Gastroesophageal sphincter (tissue), 4 donors: Measurements from ENCODE around the gene NCOR1. TPM values are rescaled to one million over a fixed set of nuclear protein-coding genes. Genes with fewer than 3 reads are reported as not detected.

Experiments used
- ATAC-seq: fragments of 150-250 bp; one replicate; pipeline ENCODE4 v1.9.1; 2016; ENCODE audit warnings: mild to moderate bottlenecking, moderate library complexity
- H3K27ac ChIP-seq, 4 donors: fragments of 200-600 bp; sonication (generic) in 3 of 4; 1 replicate in 3 of 4; 2 replicates in 1 of 4; pipeline ENCODE4 v1.5.1; 2016 to 2019
- H3K27me3 ChIP-seq: fragments of 200-600 bp; sonication (generic); one replicate; pipeline ENCODE4 v1.5.1; 2019
- H3K36me3 ChIP-seq, 2 donors: fragments of 200-600 bp; sonication (generic); one replicate each; pipeline ENCODE4 v1.5.1; 2019; ENCODE audit warnings: control low read depth in 1 of 2
- H3K4me1 ChIP-seq, 3 donors: fragments of 200-600 bp; sonication (generic); 1 replicate in 2 of 3; 2 replicates in 1 of 3; pipeline ENCODE4 v1.5.1; 2016 to 2019; ENCODE audit warnings: control low read depth in 2 of 3
- H3K4me3 ChIP-seq, 2 donors: fragments of 200-600 bp; sonication (generic); one replicate each; pipeline ENCODE4 v1.5.1; 2019; ENCODE audit warnings: mild to moderate bottlenecking in 1 of 2, moderate library complexity in 1 of 2
- H3K9me3 ChIP-seq, 3 donors: fragments of 200-600 bp; sonication (generic); one replicate each; pipeline ENCODE4 v1.5.1; 2017 to 2019; ENCODE audit warnings: control low read depth in 2 of 3
- CTCF ChIP-seq, 4 experiments: fragments of 200-600 bp in 2 of 4; fragments of 450-650 bp in 2 of 4; sonication (generic) in 1 of 4; IDR thresholded peaks; one replicate each; pipeline ENCODE4 v1.5.1; 2017 to 2019; ENCODE audit warnings: antibody characterized with exemption in 4 of 4, mild to moderate bottlenecking in 2 of 4, moderate library complexity in 2 of 4
- EP300 ChIP-seq: sonication (generic); formaldehyde crosslinking; IDR thresholded peaks from one replicate; pipeline ENCODE4 v1.6.1; 2017; ENCODE audit warnings: antibody characterized with exemption, mild to moderate bottlenecking
- POLR2A ChIP-seq, 2 donors: fragments of 450-650 bp; IDR thresholded peaks; one replicate each; pipeline ENCODE4 v1.6.1; 2017; ENCODE audit warnings: antibody characterized with exemption in 2 of 2, mild to moderate bottlenecking in 2 of 2, moderate library complexity in 1 of 2
- POLR2AphosphoS5 ChIP-seq: sonication (generic); formaldehyde crosslinking; IDR thresholded peaks from one replicate; pipeline ENCODE4 v1.6.1; 2017; ENCODE audit warnings: antibody characterized with exemption
- WGBS, 2 donors: methylation state at CpG; one replicate each; pipeline ENCODE4 v1.1.5; 2018; ENCODE audit warnings: low coverage in 1 of 2; 5-methylcytosine and 5-hydroxymethylcytosine counted together
- total RNA-seq, 4 donors: library from RNA; depleted of rRNA; stranded (reverse); fragments of >200 nt; gene quantifications; one replicate each; pipeline ENCODE4 v1.1.0, GENCODE V29; 2016

NCOR1 gene
- total RNA-seq, 4 donors from 2014 or later, result 76.3 to 160 (median 108) TPM

- WGBS, 2 donors, result 95 to 96% methylated on average over 3 to 7 of the region's 7 CpGs
- H3K27me3 ChIP-seq, result no peaks in the 10 kb centered on the region
- no peaks in the 10 kb centered on the region for H3K9me3 ChIP-seq
- no peaks in the 10 kb centered on the region for H3K36me3 ChIP-seq
- H3K27ac ChIP-seq, result no peak overlapping the region
- no peak overlapping the region for H3K4me3 ChIP-seq
- peaks cover 0 to 4% (median 0%) of the 10 kb centered on the region in 3 donors for H3K4me1 ChIP-seq
- no peak for ATAC-seq
- TF ChIP-seq POLR2A (IDR thresholded peaks at IDR 0.05), result no peak
- no peak for TF ChIP-seq POLR2AphosphoS5
- no peak for TF ChIP-seq CTCF (IDR thresholded peaks at IDR 0.05)
- no peak for TF ChIP-seq EP300
These were observed 32.3 kb upstream of the NCOR1 start for GRCh38 chr17:16247586-16247984.

GRCh38 chr17:16243801-16244567 lies 28.6 kb upstream of the NCOR1 start:
- TF ChIP-seq POLR2A (IDR thresholded peaks at IDR 0.05) (no peak), EP300 (no peak), POLR2AphosphoS5 (no peak), CTCF (IDR thresholded peaks at IDR 0.05) (no peak)
- WGBS, 2 donors, result 84 to 85% methylated on average over 6 to 9 of the region's 9 CpGs
- Histone ChIP-seq H3K27ac (no peak overlapping the region), H3K36me3 (no peaks in the 10 kb centered on the region), H3K9me3 (no peaks in the 10 kb centered on the region), H3K27me3 (no peaks in the 10 kb centered on the region), H3K4me3 (no peak overlapping the region), H3K4me1 (peaks cover 0 to 4% (median 0%) of the 10 kb centered on the region in 3 donors)
- no peak for ATAC-seq

GRCh38 chr17:16243385-16243784 lies 28.1 kb upstream of the NCOR1 start:
- WGBS, 2 donors, result 79 to 86% methylated on average over 5 of the region's 5 CpGs
- no peak for ATAC-seq

GRCh38 chr17:16241906-16242399 lies 26.6 kb upstream of the NCOR1 start:
- no peak overlapping the region for H3K4me3 ChIP-seq
- no peaks in the 10 kb centered on the region for H3K27me3 ChIP-seq
- H3K36me3 ChIP-seq, result peaks cover 0 to 5% of the 10 kb centered on the region in 2 donors
- H3K27ac ChIP-seq, result no peak overlapping the region
- TF ChIP-seq POLR2AphosphoS5 (no peak), POLR2A (IDR thresholded peaks at IDR 0.05) (no peak), CTCF (IDR thresholded peaks at IDR 0.05) (no peak), EP300 (no peak)
- no peak for ATAC-seq
- H3K4me1 ChIP-seq, result no peaks in the 10 kb centered on the region
- no peaks in the 10 kb centered on the region for H3K9me3 ChIP-seq

More at GRCh38 chr17:16243385-16243784, 28.1 kb upstream of the NCOR1 start:
- H3K36me3 ChIP-seq, result no peaks in the 10 kb centered on the region
- H3K4me3 ChIP-seq, result no peak overlapping the region
- TF ChIP-seq POLR2A (IDR thresholded peaks at IDR 0.05) (no peak), POLR2AphosphoS5 (no peak), EP300 (no peak)
- H3K27me3 ChIP-seq, result no peaks in the 10 kb centered on the region
- H3K27ac ChIP-seq, result no peak overlapping the region
- no peaks in the 10 kb centered on the region for H3K4me1 ChIP-seq
- H3K9me3 ChIP-seq, result no peaks in the 10 kb centered on the region

- Histone ChIP-seq H3K9me3 (no peaks in the 10 kb centered on the region), H3K4me3 (no peak overlapping the region), H3K36me3 (peaks cover 0 to 17% of the 10 kb centered on the region in 2 donors), H3K4me1 (no peaks in the 10 kb centered on the region), H3K27ac (no peak overlapping the region), H3K27me3 (no peaks in the 10 kb centered on the region)
- WGBS, 2 donors, result 93% methylated on average over 2 to 3 of the region's 3 CpGs
- no peak for TF ChIP-seq POLR2AphosphoS5
- TF ChIP-seq EP300, result no peak
- TF ChIP-seq CTCF (IDR thresholded peaks at IDR 0.05), result no peak
- no peak for TF ChIP-seq POLR2A (IDR thresholded peaks at IDR 0.05)
- no peak for ATAC-seq
These were observed 24.6 kb upstream of the NCOR1 start for GRCh38 chr17:16239931-16240330.
